Measurements from ENCODE around the gene LYVE1.
"Not testable (repeated sequence)": the region's sequence is repeated elsewhere in the genome, so short reads cannot be mapped to it uniquely, and the experiment has no call there.

The LYVE1 gene, protein sequence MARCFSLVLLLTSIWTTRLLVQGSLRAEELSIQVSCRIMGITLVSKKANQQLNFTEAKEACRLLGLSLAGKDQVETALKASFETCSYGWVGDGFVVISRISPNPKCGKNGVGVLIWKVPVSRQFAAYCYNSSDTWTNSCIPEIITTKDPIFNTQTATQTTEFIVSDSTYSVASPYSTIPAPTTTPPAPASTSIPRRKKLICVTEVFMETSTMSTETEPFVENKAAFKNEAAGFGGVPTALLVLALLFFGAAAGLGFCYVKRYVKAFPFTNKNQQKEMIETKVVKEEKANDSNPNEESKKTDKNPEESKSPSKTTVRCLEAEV

GRCh38 chr11:10568486-10568941 lies at the start of gene LYVE1:
Gene LYVE1 (minus strand): TSS chr11:10568665. CDS start chr11:10568532, 133 bp downstream.
- DNase-seq = no peak

- DNase-seq = no peak
Measured at GRCh38 chr11:10617551-10617950, 49.1 kb upstream of the LYVE1 start.

DNA sequence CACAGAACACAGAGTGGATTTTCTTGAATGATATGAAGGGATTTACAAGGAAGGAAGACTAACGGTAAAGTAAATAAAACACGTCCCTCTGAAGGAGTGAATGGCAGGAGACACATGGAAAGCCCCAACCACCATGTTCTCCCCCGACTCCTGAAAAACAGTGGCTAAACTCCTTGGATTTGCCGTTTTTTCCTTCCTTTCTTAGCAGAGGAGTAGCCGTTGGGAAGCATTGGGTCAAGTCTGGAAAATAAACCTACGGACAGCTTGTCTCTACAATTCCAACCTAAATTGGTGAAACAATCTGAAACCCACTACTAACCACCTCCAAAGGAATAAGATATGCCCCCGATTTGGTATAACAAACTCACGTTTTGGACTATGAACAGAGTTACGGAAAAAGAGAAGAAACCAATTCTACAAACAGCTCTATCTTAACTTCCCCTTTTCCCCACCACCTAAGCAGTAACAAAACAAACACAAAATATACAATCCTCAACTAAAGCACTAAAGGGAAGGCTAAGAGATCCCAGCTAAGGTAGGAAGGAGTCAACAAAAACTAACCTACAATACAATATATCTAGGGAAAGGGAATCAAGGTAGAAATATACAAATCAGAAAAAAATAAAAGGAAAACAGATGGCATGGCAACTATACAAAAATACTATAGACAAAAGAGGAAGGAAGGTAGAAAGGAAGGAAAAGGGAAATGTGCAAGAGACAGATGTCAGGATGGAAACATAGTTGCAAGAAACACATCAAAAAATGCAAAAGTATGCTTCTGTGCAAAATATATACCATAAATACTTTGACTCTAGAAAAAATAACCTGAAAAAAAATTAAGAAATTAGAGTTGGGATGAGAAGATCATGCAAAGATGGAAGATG lies 43.8 kb upstream of the LYVE1 start:
- no peak for DNase-seq

GRCh38 chr11:10609636-10610035 lies 41.2 kb upstream of the LYVE1 start:
- DNase-seq = no peak

DNA sequence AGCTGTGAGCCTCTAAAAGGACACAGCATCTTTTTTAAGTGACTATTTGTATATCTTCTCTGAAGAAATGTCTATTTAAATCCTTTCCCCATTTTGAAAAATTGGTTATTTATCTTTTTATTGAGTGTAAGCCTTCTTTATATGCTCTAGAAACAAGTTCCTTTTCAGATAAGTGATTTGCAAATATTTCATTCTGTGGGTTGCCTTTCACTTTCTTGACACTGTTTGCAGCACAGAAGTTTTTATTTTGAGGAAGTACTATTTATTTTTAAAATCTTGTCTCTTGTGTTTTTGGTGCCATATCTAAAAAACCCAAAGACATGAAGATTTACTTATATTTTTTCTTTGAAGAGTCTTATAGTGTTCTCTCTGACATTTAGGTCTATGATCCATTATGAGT lies 40.1 kb upstream of the LYVE1 start:
- no peak for DNase-seq

DNA sequence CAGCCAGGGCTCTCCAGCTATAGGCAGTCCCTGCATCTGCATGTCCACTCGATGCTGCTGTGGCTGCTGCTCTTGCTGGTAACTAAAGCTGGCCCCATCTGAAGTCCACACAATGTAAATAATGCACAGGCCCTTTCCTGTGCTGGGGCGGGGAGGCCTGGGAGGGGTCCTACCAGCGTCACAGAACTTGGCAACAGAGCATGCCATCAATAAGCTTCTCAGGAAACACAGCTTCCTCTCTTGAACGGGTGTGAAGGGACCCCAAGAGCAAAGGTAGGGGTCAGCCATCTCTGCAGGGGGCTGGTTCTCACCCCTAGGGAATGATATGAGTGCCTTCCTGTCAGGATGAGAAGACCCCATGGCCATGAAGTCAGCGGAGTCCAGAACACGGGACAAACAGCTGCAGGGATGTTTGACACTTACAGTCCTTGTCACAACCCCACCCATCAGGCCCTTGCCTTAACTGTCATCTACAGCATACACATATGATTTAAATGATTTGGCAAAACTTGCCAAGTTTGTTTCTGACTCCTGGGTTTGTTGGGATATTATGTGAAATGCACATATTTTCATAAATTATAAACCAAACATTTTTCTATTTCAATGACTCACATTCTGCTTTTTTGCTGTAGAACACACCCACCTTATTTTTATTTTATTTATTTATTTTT lies 39.1 kb upstream of the LYVE1 start:
- no peak for DNase-seq

- no peak for DNase-seq
Measured at GRCh38 chr11:10606536-10607208, 38.2 kb upstream of the LYVE1 start.

DNA sequence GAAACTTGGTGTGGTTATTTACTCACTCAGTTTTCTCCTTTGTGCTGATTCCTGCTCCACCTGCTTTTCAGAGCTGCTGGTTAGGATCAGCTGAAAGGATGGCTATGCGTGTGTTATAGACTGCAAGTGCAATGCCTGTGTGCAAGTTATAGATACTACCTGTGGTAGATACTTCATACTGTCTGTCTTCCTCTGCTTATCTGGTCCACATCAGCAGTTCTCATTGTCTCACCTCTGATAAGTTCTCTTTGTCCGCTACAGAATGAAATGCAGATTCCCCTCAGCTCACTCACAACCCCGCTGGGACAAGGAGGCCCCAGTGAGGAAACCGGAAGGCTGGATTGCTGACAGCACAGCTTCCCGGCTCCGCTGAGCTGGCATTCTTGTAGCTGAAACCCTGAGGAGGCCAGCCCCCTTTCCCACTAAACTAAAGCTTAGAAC lies 37.5 kb upstream of the LYVE1 start:
- DNase-seq = no peak

GRCh38 chr11:10604798-10605197 lies 36.3 kb upstream of the LYVE1 start:
- no peak for DNase-seq

DNA sequence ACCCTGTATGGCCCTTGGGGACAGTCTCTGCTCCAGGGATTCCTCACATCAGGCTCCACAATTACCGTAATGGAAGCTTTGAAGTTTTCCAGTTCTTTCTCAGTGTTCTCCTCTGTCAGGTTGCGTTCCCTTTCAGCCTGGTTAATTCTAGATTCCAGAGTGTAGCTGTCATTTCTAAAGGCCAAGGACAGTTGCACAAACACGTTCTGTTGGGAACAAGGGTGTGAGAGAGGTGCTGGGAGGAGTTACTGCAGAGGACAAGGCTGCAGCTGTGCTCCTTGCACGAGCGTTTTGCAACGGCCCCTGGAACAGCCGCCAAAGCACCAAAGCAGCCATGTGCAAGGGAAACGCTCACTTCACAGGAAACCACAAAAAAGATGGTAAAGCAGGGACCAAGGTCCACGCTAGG lies 35.9 kb upstream of the LYVE1 start:
- no peak for DNase-seq

DNA sequence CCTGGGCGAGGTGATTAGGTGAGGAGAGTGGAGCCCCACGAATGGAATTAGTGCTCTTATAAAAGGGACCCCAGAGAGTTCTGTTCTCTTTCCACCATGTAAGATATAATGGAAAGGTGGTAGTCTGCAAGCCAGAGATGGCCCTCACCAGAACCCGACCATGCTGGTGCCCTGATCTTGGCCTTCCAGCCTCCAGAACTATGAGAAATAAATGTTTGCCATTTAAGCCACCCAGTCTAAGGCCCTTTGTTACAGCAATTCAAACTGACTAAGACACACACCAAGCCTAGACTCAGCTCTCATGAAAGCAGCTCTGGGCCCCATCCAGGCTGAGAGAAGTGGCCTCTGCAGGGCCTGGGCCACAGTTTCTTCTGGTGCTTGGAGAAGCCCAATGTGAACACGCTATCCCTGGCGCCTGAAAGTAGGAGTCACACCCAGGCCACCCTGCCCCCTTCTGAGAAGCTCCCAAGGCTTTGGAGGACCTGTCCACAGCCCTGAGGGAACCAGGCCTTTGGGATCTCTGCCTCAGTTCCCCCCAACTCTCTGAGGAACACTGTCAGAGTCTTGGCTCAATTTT lies 35.3 kb upstream of the LYVE1 start:
- DNase-seq = no peak

DNA sequence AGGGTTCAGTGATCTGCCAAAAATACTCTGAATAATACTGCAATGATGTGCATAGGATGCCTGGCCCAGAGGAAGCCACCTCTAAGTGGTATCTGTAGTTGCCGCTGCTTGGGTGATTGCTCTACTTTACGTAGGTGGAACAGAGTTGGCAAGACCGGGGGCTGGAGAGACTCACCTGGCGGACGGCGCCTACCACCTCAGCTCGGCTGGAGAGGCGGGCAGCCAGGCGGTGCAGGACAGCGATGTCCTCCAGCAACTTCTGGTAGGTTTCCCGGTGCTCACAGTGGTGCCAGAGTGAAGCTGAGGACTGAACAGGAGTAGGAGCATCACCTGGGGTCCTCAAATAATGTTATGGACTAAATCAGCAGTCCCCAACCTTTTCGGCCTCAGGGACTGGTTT lies 34.5 kb upstream of the LYVE1 start:
- DNase-seq = no peak

- DNase-seq = no peak
Measured at GRCh38 chr11:10602366-10602765, 33.9 kb upstream of the LYVE1 start.

DNA sequence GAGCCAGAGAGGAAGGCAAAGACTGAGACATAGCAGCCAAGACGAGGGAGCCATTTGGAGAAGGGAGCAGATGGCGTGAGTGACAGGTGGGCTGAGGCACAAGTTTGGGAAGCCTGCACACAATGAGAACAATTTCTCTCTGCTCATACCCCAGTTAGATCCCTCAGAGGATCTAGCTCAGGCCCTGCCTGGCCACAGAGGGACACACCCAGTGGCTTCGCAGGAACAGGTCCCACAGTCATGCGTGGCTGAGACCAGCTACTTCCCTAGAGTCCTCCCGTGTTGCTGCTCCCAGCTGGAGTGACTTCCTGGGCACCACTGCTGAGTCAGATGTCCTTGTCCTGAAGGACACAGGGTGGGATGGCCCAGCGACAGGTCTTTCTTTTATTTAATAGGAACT lies 33.4 kb upstream of the LYVE1 start:
- DNase-seq = no peak

DNA sequence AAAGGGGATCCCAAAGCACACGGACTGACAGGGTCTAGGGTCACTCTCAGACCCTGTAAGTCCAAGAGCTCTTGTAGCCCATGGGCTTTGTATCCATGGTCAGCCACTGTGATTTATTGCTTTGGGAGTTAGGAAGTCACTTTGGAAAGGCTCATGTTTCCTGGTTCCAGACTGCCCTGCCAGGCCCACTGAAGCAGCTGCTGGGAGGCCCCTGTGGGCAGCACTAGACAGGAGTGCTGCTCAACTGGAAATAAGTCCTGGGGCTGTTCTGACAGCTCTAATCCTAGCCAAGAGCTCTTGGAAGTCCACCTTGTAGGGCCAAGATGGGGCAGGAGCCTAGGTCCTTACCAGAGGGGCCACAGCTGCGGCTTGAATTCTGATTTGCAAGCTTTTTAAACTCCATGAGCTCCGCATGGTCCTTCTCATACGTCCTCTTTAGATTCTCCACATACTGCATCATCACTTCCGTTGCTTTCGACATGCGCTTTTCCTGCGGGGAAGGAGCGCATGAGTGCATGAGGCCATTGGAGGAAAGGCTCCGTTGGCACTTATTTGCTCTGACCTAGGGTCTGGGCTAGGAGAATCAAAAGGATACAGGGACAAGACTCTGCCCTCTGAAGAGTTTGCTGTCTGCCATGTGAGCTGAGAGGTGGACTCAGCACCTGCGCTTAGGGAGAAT lies 32.2 kb upstream of the LYVE1 start:
- no peak for DNase-seq

DNA sequence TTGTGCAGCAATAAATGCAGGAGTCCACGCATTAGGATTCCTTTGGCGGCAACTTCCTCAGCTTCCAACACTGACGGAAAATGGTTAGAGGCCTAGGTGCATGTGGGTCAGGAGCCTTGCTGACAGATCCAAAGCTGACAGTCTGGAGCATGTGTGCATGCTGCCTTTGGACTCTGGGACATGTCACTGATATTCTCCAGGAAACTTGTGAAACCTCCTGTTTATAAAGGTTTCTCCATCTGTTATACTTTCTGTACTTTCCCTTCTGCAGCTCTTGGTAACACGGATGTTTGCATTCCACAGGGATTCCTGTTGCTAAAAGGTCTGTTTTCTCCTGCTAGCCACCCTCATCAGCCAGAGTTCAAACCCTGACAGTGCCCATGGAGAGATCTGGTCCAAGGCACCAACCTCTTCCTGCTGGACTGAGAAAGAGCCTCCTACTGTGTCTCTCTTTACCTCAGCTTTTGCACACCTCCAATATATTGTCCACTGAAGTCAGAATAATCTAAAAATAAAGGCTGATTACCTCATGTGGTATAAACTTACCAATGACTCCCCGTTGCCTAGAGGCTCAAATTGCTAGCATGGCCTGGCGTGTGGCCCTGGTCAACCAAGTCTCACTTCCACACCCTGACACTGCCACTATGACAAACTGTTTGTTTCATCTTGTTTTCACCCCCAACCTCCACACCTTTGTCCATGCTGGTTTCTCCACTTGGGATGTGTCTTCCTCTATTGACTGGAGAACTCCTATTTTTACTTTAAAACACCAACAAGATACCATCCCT lies 31.1 kb upstream of the LYVE1 start:
- no peak for DNase-seq

- DNase-seq = no peak
Measured at GRCh38 chr11:10598816-10599215, 30.4 kb upstream of the LYVE1 start.

DNA sequence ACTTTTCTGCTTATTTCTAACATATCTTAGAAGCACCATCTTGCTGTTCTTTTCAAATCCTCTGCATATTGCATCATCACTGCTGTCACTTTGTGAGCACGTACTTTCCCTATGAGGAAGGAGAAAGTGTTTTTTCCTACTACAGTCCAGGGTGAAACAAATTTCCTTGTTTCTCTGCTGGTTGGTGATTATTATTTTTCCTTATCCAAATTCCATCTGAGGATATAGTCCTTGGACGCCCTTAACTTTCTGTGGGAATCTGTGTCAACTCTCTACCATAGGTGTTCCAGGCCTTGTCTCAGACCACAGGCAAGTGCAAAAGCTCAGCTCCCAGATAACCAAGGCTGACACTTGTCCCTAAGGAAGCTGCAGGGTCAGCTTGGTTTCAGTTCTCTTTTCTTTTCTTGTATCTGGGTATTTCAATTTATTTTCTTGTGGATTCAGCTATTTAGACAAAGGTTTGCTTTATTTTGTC lies 29.4 kb upstream of the LYVE1 start:
- no peak for DNase-seq

DNA sequence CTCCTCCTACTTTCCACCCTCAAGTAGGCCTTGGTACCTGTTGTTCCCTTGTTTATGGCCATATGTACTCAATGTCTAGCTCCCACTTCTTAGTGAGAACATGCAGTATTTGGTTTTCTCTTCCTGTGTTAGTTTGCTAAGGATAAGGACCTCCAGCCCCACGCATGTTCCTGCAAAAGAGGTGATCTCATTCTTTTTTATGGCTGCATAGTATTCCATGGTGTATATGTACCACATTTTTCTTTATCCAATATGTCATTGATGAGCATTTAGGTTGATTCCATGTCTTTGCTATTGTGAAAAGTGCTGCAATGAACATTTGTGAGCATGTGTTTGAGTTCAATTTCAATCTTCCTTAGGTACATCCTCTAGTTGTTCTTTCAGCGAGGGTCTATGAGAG lies 27.4 kb upstream of the LYVE1 start:
- not testable (repeated sequence) for DNase-seq

DNA sequence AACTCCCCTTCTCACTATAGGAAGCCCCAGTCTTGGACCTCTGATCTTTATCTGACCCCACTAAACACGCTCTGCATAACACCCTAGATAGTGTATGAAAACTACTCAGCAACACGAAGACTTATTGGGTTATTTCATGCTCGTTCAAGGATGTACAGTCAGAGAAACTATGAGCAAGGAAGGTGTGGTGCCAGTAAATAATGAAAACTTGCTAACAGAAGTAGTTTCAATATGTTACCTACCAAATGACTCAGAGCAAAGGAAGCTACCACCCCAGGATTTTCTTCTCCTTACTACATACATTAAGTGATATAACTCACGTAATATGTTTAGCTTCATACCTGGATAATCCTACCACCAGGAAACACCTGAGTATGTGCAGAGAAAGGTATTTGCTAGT lies 25.9 kb upstream of the LYVE1 start:
- no peak for DNase-seq

DNA sequence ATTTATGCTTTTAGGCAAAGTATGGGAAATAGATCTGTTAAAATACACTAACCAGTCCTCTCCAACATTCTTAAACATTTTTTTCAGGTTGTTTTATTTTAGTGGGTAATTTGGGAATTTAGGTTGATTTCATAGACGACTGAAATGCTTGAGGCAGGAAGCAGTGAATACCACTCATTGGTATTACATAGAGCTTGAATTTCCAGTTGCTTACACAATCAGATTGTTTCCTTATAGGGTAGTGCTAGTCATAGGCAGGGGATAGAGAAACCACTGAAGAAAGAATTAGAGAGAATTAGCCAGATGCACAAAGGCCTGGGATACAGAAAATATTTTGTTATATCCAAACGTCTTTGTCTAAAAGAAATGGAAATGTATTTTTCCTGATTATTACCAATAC lies 23.9 kb upstream of the LYVE1 start:
- DNase-seq = no peak

All from activated naive CD4-positive, alpha-beta T cell (primary cell).